BLaER1 treated with 17β-estradiol and CSF1 and Interleukin-3, amounts not matched to agents 10 nM and 100 nM (cell line): ENCODE results near the gene FERMT3.

Experiments
- H3K27ac ChIP-seq, 11 experiments: shearing (Covaris generic); formaldehyde crosslinking; 2 replicates each; pipeline ENCODE4 v1.8.1; 2022
- H3K27me3 ChIP-seq, 11 experiments: shearing (Covaris generic); formaldehyde crosslinking; 2 replicates each; pipeline ENCODE4 v1.8.1; 2022
- H3K36me3 ChIP-seq, 11 experiments: shearing (Covaris generic); formaldehyde crosslinking; 2 replicates each; pipeline ENCODE4 v1.8.1; 2022
- H3K4me1 ChIP-seq, 10 experiments: shearing (Covaris generic); formaldehyde crosslinking; 2 replicates each; pipeline ENCODE4 v1.8.1; 2022
- H3K4me2 ChIP-seq, 11 experiments: shearing (Covaris generic); formaldehyde crosslinking; 2 replicates each; pipeline ENCODE4 v1.8.1; 2022
- H3K4me3 ChIP-seq, 10 experiments: shearing (Covaris generic); formaldehyde crosslinking; 2 replicates each; pipeline ENCODE4 v1.8.1; 2022
- H3K9ac ChIP-seq, 11 experiments: shearing (Covaris generic); formaldehyde crosslinking; 2 replicates each; pipeline ENCODE4 v1.8.1; 2022
- H3K9me3 ChIP-seq, 11 experiments: shearing (Covaris generic); formaldehyde crosslinking; replicated peaks in 1 of 11; 2 replicates each; pipeline ENCODE4 v1.8.1; 2022
- H4K20me1 ChIP-seq, 11 experiments: shearing (Covaris generic); formaldehyde crosslinking; 2 replicates each; pipeline ENCODE4 v1.8.1; 2022
- Cebpa-rat ChIP-seq, 11 experiments: shearing (Covaris generic); IDR thresholded peaks; 2 replicates each; pipeline ENCODE4 v1.8.1; 2022

The FERMT3 gene

GRCh38 chr11:64231546-64231945, 25.0 kb downstream of the FERMT3 start:
- H3K4me1 ChIP-seq, result peaks cover 80 to 88% (median 83%) of the 10 kb centered on the region in 10 experiments

DNA sequence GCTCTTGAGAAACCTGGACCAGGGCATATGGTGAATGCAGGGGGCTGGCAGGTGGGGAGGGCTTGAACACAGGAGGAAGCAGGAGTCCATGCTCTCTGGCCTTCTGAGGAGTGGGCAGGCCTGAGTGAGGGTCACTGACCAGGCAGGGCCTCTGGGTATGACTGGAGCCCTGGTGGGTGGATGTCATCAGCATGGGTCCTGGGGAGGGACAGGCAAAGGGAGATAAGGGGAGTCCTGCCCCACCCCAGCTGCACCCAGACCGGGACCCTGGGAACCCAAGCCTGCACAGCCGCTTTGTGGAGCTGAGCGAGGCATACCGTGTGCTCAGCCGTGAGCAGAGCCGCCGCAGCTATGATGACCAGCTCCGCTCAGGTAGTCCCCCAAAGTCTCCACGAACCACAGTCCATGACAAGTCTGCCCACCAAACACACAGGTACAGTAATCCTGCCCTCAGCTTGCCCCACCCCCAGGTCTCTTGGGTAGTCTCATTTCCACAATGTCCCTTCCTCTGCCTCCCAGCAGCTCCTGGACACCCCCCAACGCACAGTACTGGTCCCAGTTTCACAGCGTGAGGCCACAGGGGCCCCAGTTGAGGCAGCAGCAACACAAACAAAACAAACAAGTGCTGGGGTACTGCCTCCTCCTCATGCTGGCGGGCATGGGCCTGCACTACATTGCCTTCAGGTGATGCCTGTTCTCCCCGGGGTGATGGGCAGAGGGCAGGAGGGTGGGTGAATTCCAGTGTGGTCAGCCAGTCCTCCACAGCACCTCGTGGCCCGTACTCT, 25.9 kb downstream of the FERMT3 start:
- no peaks in the 10 kb centered on the region for H3K27me3 ChIP-seq
- H3K27ac ChIP-seq, result peak overlapping the region in 5 of 11 experiments; percentile 38 to 89 (median 83); a peak in 6 of 22 replicates
- peaks cover 78 to 88% (median 83%) of the 10 kb centered on the region in 10 experiments for H3K4me1 ChIP-seq
- peak overlapping the region in 8 of 11 experiments; percentile 11 to 89 (median 82); a peak in 11 of 22 replicates for H3K9ac ChIP-seq
- no peak for TF ChIP-seq Cebpa-rat (IDR thresholded peaks at IDR 0.05)
- peaks cover 0 to 22% (median 9%) of the 10 kb centered on the region in 11 experiments; a peak in 16 of 22 replicates for H3K36me3 ChIP-seq
- peaks cover 0 to 38% (median 11%) of the 10 kb centered on the region in 11 experiments; a peak in 10 of 22 replicates for H4K20me1 ChIP-seq
- no peaks in the 10 kb centered on the region for H3K9me3 ChIP-seq
- peak overlapping the region; percentile 94 to 100 (median 99) for H3K4me2 ChIP-seq
- H3K4me3 ChIP-seq, result peak overlapping the region in 2 of 10 experiments; percentile 77 to 79; a peak in 4 of 20 replicates

More at GRCh38 chr11:64231546-64231945, 25.0 kb downstream of the FERMT3 start:
- no peak for TF ChIP-seq Cebpa-rat (IDR thresholded peaks at IDR 0.05)
- H3K4me3 ChIP-seq, result peak overlapping the region; percentile 65 to 79 (median 70); a peak in 17 of 20 replicates
- H3K4me2 ChIP-seq, result peak overlapping the region; percentile 94 to 100 (median 99)
- peaks cover 0 to 13% (median 6%) of the 10 kb centered on the region in 11 experiments; a peak in 7 of 22 replicates for H3K36me3 ChIP-seq
- peaks cover 0 to 38% (median 11%) of the 10 kb centered on the region in 11 experiments; a peak in 10 of 22 replicates for H4K20me1 ChIP-seq
- H3K9ac ChIP-seq, result peak overlapping the region in 10 of 11 experiments; percentile 11 to 89 (median 82); a peak in 18 of 22 replicates
- H3K9me3 ChIP-seq, result no peaks in the 10 kb centered on the region
- peak overlapping the region in 8 of 11 experiments; percentile 38 to 89 (median 84); a peak in 14 of 22 replicates for H3K27ac ChIP-seq
- no peaks in the 10 kb centered on the region for H3K27me3 ChIP-seq

DNA sequence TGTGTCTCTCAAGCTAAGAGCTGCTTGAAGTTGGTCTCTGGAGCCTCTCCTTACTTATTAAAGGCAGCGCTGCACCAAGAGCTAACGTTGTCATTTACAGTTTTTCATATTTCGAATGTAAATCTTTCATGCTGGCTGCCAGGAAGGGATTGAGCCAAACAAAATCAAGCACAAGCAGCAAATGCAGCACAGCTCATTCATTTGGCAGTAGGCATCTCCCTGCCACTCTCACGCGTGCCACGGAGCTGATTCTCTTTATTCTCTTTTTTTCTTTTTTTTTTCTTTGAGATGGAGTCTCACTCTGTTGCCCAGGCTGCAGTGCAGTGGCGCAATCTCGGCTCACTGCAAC, 26.4 kb downstream of the FERMT3 start:
- Histone ChIP-seq H3K36me3 (peaks cover 3 to 27% (median 15%) of the 10 kb centered on the region in 11 experiments; a peak in 20 of 22 replicates), H4K20me1 (peaks cover 0 to 38% (median 11%) of the 10 kb centered on the region in 11 experiments; a peak in 10 of 22 replicates), H3K27ac (peak overlapping the region in 2 of 11 experiments; percentile 38 to 84; a peak in 1 of 22 replicates), H3K4me1 (peaks cover 78 to 88% (median 83%) of the 10 kb centered on the region in 10 experiments), H3K9me3 (no peaks in the 10 kb centered on the region), H3K27me3 (no peaks in the 10 kb centered on the region), H3K4me3 (no peak overlapping the region; a peak in 1 of 20 replicates), H3K9ac (peak overlapping the region in 7 of 11 experiments; percentile 43 to 89 (median 82); a peak in 6 of 22 replicates), H3K4me2 (peak overlapping the region; percentile 94 to 100 (median 99); a peak in 21 of 22 replicates)
- no peak for TF ChIP-seq Cebpa-rat (IDR thresholded peaks at IDR 0.05)

DNA sequence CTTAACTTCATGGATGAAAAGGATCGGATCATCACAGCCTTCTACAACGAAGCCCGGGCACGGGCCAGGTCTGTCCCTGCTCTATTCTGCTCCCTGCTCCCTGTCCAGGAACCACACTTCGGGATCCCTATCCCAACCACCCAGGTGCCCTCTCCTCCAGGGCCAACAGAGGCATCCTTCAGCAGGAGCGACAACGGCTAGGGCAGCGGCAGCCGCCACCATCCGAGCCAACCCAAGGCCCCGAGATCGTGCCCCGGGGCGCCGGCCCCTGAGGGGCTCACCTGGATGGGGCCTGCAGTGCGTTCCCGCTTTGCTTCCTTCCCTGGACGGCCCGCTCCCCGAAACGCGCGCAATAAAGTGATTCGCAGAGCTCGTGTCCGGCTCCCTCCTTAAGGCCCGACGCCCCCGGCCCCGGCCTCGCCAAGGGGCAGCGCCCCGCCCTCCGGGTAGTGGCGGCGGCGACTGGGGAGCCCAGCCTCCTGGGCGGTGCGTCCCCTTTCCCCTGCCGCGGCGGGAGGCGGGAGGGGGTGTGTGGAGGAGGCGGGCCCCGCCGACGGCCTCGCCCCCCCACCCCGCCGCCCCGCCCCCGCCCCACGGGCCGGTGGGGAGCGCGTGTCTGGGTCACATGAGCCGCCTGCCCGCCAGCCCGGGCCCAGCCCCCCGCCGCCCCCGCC, 27.5 kb downstream of the FERMT3 start, which contains the start of gene VEGFB:
Gene VEGFB (plus strand): TSS at position 672 of the 674 bp plus-strand sequence. CDS start 250 bp downstream, outside the sequence.
- Histone ChIP-seq H3K9me3 (no peaks in the 10 kb centered on the region), H3K27me3 (no peaks in the 10 kb centered on the region), H3K36me3 (peaks cover 13 to 37% (median 23%) of the 10 kb centered on the region in 11 experiments; a peak in 21 of 22 replicates), H4K20me1 (peaks cover 0 to 38% (median 11%) of the 10 kb centered on the region in 11 experiments; a peak in 10 of 22 replicates), H3K4me1 (peaks cover 78 to 88% (median 83%) of the 10 kb centered on the region in 10 experiments), H3K4me3 (peak within 1 kb of the TSS; percentile 67 to 84 (median 72)), H3K4me2 (peak within 1 kb of the TSS; percentile 98 to 100 (median 99)), H3K9ac (peak within 1 kb of the TSS; percentile 66 to 83 (median 77)), H3K27ac (peak within 1 kb of the TSS; percentile 40 to 70 (median 65); a peak in 21 of 22 replicates)
- no peak for TF ChIP-seq Cebpa-rat (IDR thresholded peaks at IDR 0.05)

DNA sequence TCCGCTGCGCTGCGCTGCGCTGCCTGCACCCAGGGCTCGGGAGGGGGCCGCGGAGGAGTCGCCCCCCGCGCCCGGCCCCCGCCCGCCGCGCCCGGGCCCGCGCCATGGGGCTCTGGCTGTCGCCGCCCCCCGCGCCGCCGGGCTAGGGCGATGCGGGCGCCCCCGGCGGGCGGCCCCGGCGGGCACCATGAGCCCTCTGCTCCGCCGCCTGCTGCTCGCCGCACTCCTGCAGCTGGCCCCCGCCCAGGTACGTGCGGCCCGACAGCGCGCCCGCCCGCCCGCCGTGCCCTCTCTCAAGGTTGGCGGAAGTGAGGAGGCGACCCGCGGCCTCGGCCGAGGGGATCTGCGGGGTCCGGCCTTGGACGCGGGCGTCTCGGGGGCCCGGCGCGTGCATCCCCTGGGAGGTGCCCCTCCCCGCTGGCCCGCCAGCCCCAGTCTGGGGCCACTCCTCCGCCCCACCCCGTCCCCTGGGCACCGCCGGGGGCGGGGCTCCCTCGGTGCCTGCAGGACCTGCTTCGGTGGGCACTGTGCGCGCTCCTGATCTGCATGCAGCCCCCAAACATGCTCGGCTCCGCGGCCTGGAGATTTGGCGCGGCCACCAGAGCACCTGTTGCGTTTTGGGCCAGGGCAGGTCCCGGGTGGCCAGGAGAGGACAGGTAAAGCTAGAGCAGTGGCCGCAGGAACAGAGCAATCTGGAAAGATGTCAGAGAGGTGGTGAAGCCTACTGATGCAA, 28.3 kb downstream of the FERMT3 start:
- peak overlapping the region; percentile 93 to 99 (median 97) for H3K4me2 ChIP-seq
- no peak for TF ChIP-seq Cebpa-rat (IDR thresholded peaks at IDR 0.05)
- H3K9ac ChIP-seq, result peak overlapping the region; percentile 66 to 83 (median 77)
- H4K20me1 ChIP-seq, result peaks cover 0 to 30% (median 11%) of the 10 kb centered on the region in 11 experiments; a peak in 10 of 22 replicates
- no peaks in the 10 kb centered on the region for H3K27me3 ChIP-seq
- peaks cover 78 to 87% (median 83%) of the 10 kb centered on the region in 10 experiments for H3K4me1 ChIP-seq
- H3K36me3 ChIP-seq, result peaks cover 13 to 38% (median 23%) of the 10 kb centered on the region in 11 experiments; a peak in 21 of 22 replicates
- H3K9me3 ChIP-seq, result no peaks in the 10 kb centered on the region
- H3K27ac ChIP-seq, result peak overlapping the region; percentile 40 to 70 (median 63); a peak in 20 of 22 replicates
- H3K4me3 ChIP-seq, result peak overlapping the region; percentile 67 to 84 (median 72)

DNA sequence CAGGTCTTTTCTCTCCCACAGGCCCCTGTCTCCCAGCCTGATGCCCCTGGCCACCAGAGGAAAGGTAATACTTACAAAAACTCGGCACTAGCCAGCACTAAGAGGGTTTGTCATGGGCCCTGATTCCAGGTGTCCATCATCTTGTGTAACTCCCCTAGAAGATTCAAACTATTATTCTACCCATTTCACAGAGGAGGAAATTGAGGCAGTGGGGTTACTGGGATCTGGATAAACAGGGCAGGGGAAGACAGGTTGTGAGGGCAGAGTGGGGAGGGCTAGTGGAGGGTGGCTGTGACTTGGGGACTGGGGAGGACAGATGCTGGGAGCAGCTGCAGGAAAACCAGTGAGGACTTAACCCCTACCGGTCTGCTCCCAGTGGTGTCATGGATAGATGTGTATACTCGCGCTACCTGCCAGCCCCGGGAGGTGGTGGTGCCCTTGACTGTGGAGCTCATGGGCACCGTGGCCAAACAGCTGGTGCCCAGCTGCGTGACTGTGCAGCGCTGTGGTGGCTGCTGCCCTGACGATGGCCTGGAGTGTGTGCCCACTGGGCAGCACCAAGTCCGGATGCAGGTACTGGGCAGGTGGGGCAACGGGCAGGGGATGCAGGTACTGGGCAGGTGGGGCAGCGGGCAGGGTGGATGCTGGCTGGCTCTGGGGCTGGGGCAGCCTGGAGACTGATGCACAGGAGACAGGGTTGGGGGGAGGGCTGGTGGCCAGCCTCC, 29.1 kb downstream of the FERMT3 start:
- no peaks in the 10 kb centered on the region for H3K27me3 ChIP-seq
- peak overlapping the region in 6 of 11 experiments; percentile 40 to 70 (median 66); a peak in 7 of 22 replicates for H3K27ac ChIP-seq
- peaks cover 13 to 38% (median 23%) of the 10 kb centered on the region in 11 experiments; a peak in 21 of 22 replicates for H3K36me3 ChIP-seq
- H3K4me1 ChIP-seq, result peaks cover 83 to 90% (median 88%) of the 10 kb centered on the region in 10 experiments
- peak overlapping the region; percentile 66 to 83 (median 77); a peak in 21 of 22 replicates for H3K9ac ChIP-seq
- peak overlapping the region; percentile 93 to 99 (median 97) for H3K4me2 ChIP-seq
- H3K4me3 ChIP-seq, result peak overlapping the region; percentile 67 to 84 (median 72)
- no peak for TF ChIP-seq Cebpa-rat (IDR thresholded peaks at IDR 0.05)
- H3K9me3 ChIP-seq, result no peaks in the 10 kb centered on the region
- peaks cover 0 to 28% (median 11%) of the 10 kb centered on the region in 11 experiments; a peak in 10 of 22 replicates for H4K20me1 ChIP-seq

GRCh38 chr11:64237484-64237951, 31.0 kb downstream of the FERMT3 start:
- peak overlapping the region; percentile 2 to 99 (median 50); a peak in 20 of 22 replicates for H3K4me2 ChIP-seq
- peaks cover 0 to 30% (median 14%) of the 10 kb centered on the region in 11 experiments; a peak in 14 of 22 replicates for H4K20me1 ChIP-seq
- no peak overlapping the region for H3K4me3 ChIP-seq
- TF ChIP-seq Cebpa-rat (IDR thresholded peaks at IDR 0.05), result no peak
- peaks cover 71 to 78% (median 77%) of the 10 kb centered on the region in 10 experiments for H3K4me1 ChIP-seq
- peak overlapping the region in 9 of 11 experiments; percentile 26 to 95 (median 53); a peak in 12 of 22 replicates for H3K9ac ChIP-seq
- peak overlapping the region in 7 of 11 experiments; percentile 30 to 94 (median 46); a peak in 9 of 22 replicates for H3K27ac ChIP-seq
- peaks cover 13 to 39% (median 24%) of the 10 kb centered on the region in 11 experiments; a peak in 21 of 22 replicates for H3K36me3 ChIP-seq
- H3K9me3 ChIP-seq, result no peaks in the 10 kb centered on the region
- H3K27me3 ChIP-seq, result no peaks in the 10 kb centered on the region
